Stomach (tissue), 4 donors: ENCODE data around the gene NUSAP1.

Experiments
- CTCF ChIP-seq, 7 experiments: fragments of 450-650 bp in 4 of 7; fragments of 200-600 bp in 3 of 7; sonication (generic) in 3 of 7; IDR thresholded peaks; one replicate each; pipeline ENCODE4 v1.5.1; 2016 to 2019; ENCODE audit warnings: antibody characterized with exemption in 7 of 7, control low read depth in 2 of 7, mild to moderate bottlenecking in 1 of 7
- EP300 ChIP-seq: sonication (generic); formaldehyde crosslinking; IDR thresholded peaks from one replicate; pipeline ENCODE4 v1.6.1; 2017; ENCODE audit warnings: antibody characterized with exemption
- POLR2A ChIP-seq, 4 donors: fragments of 450-650 bp; IDR thresholded peaks; one replicate each; pipeline ENCODE4 v1.6.1; 2016; ENCODE audit warnings: antibody characterized with exemption in 4 of 4, control low read depth in 2 of 4, mild to moderate bottlenecking in 1 of 4, moderate library complexity in 1 of 4
- POLR2AphosphoS5 ChIP-seq, 3 donors: sonication (generic); formaldehyde crosslinking; IDR thresholded peaks; one replicate each; pipeline ENCODE4 v1.6.1; 2016; ENCODE audit warnings: antibody characterized with exemption in 3 of 3

- TF ChIP-seq EP300 (no peak), CTCF (IDR thresholded peaks at IDR 0.05) (no peak), POLR2A (IDR thresholded peaks at IDR 0.05) (no peak), POLR2AphosphoS5 (IDR thresholded peaks at IDR 0.05) (no peak)
Measured at GRCh38 chr15:41284427-41285177, 48.1 kb upstream of the NUSAP1 start.
